GM06990 (cell line): ENCODE data around the gene L3MBTL4.

Source experiments
- DNase-seq: peaks from one replicate; pipeline ENCODE4 v3.0.0-alpha.2; 2011; ENCODE audit not compliant: insufficient read length; ENCODE audit errors: extremely low read depth
- H3K27me3 ChIP-seq: replicated peaks from 2 replicates; pipeline ENCODE4 v1.6.0; 2011; ENCODE audit warnings: low read length; ENCODE audit not compliant: control insufficient read depth, insufficient read depth
- H3K36me3 ChIP-seq: 2 replicates; pipeline ENCODE4 v1.5.1; 2011; ENCODE audit warnings: low read length; ENCODE audit not compliant: control insufficient read depth, insufficient read depth
- H3K4me3 ChIP-seq: replicated peaks from 2 replicates; pipeline ENCODE4 v1.5.1; 2011; ENCODE audit warnings: low read depth, mild to moderate bottlenecking, control low read depth, low read length
- CTCF ChIP-seq: IDR thresholded peaks from 2 replicates; pipeline ENCODE4 v1.5.1; 2011; ENCODE audit warnings: low read length, control low read depth, mild to moderate bottlenecking, inconsistent platforms; ENCODE audit not compliant: insufficient read depth, poor library complexity, severe bottlenecking

L3MBTL4 gene

DNA sequence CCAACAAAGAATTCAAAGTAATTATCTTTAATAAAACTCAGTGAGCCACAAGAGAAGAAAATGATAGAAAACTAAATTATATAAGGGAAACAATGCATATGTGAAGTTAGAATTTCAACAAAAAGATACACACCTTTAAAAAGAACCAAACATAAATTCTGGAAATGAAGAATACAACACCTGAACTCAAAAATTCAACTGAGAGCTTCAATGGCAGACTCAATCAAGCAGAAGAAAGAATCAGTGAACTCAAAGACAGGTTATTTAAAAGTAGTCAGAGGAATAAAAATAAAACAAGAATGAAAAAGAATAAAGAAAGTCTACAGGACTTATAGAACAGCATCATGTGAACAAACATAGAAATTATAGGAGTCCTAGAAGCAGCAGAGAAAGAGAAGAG, 73.4 kb downstream of the L3MBTL4 start:
- no peaks in the 10 kb centered on the region for H3K36me3 ChIP-seq
- no peaks in the 10 kb centered on the region for H3K27me3 ChIP-seq
- TF ChIP-seq CTCF = no peak
- no peak for DNase-seq
- no peak overlapping the region for H3K4me3 ChIP-seq

DNA sequence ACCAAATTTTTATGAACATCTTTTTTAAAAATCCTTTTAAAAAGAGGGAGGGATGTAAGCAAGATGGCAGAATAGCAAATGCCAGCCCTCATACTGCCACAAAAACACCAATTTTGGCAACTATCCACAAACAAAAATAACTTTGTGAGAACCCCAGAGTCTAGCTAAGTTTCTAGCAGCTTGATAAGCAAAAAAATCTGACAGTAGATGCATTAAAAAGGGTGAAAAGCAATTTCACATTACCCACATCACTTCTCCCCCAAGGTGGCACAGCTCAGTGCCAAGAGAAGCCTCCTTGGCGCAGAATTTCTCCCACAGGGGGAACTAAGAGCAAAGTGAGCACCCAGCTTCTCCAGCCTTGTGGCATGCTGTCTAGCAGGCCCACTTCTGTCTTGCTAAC, 74.6 kb downstream of the L3MBTL4 start:
- no peak for TF ChIP-seq CTCF
- Histone ChIP-seq H3K4me3 (no peak overlapping the region), H3K27me3 (no peaks in the 10 kb centered on the region), H3K36me3 (no peaks in the 10 kb centered on the region)
- no peak for DNase-seq

DNA sequence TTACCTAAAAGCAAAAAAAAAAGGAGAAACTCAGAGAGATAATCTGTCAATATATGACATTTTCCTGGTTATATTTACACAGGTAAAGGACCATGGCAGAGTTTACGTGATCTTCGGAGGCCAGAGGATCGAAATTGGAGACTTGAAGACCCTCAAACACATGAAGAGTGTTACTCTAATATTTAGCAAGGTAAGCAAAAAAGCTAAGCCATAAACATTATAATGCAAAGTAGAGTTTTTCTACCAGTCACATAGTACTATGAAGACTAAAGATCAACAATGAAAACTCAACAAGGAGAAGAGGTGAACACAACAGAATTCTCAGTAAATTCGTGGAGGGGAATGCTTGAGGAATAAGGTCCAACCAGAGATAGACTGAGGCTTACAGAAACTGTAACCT, 78.5 kb downstream of the L3MBTL4 start:
- Histone ChIP-seq H3K4me3 (no peak overlapping the region), H3K27me3 (no peaks in the 10 kb centered on the region), H3K36me3 (no peaks in the 10 kb centered on the region)
- no peak for TF ChIP-seq CTCF
- no peak for DNase-seq

- DNase-seq = no peak
- no peak for TF ChIP-seq CTCF
- Histone ChIP-seq H3K36me3 (no peaks in the 10 kb centered on the region), H3K4me3 (no peak overlapping the region), H3K27me3 (no peaks in the 10 kb centered on the region)
Observed at GRCh38 chr18:6333981-6334380, 80.7 kb downstream of the L3MBTL4 start.

DNA sequence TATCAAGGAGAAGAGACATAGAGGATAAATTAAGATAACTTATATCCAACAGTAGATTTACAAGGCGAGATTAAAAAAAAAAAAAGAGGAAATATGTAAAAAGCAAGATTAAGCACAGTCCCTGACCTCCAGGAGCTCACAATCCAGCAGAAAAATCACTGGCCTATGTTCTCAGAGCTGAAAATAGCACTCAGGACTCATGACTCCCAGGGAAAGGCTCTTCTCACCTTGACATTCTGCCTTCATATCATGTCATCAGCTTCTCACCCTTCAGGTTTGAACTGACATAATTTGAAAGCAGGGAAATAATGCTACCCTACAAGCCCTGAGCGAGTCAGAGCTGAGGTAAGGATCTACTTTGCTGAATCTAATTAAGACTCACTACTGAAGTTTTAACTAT, 82.8 kb downstream of the L3MBTL4 start:
- Histone ChIP-seq H3K27me3 (no peaks in the 10 kb centered on the region), H3K4me3 (no peak overlapping the region), H3K36me3 (no peaks in the 10 kb centered on the region)
- no peak for DNase-seq
- TF ChIP-seq CTCF = no peak

DNA sequence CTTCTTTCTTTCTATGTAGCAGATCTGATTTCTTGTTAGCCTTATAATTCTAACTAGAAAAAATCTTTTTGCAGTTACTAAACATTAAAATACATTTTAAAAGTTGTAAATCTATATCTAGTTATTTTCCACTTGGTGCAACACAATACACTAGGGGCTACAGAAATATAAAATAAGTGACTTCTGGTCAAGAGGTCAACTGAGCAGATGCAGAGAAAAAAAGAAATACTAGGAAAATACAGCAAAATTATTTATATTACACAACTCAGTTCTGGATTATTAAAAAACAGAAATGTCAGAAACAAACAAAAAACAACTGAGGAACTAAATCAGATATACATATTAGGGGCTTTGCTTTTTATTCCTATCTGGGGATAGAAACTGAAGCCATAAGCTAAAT, 83.9 kb downstream of the L3MBTL4 start:
- DNase-seq = no peak
- H3K4me3 ChIP-seq = no peak overlapping the region
- no peaks in the 10 kb centered on the region for H3K36me3 ChIP-seq
- TF ChIP-seq CTCF = no peak
- no peaks in the 10 kb centered on the region for H3K27me3 ChIP-seq
